Measurements from ENCODE around the gene HOXC9.

Gene HOXC9

GRCh38 chr12:54051874-54052437 is 52.0 kb downstream of the HOXC9 start:
- H3K9ac ChIP-seq (ENCODE audit: low read length): no peak overlapping the region

GRCh38 chr12:54052438-54053002 is 52.6 kb downstream of the HOXC9 start:
- Histone ChIP-seq H3F3A (ENCODE audit: insufficient read depth) (no peaks in the 10 kb centered on the region), H3K79me2 (ENCODE audit: insufficient read depth, low read length) (peaks cover 6% of the 10 kb centered on the region; the same call in 1 of the 2 replicates), H3K9ac (ENCODE audit: low read length) (peak overlapping the region; percentile 76), H2AFZ (ENCODE audit: low read depth, low read length, severe bottlenecking) (peak overlapping the region; percentile 11), H3K9me3 (ENCODE audit: insufficient read depth, low read length) (no peaks in the 10 kb centered on the region), H3K4me2 (ENCODE audit: low read depth, low read length, poor library complexity, severe bottlenecking) (peak overlapping the region; percentile 68), H3K9me2 (replicated peaks; ENCODE audit: insufficient read depth, low read length) (no peaks in the 10 kb centered on the region), H3K27ac (ENCODE audit: low read depth, low read length) (peak overlapping the region; percentile 71), H3K36me3 (ENCODE audit: low read length) (no peaks in the 10 kb centered on the region), H3K27me3 (ENCODE audit: low read length) (no peaks in the 10 kb centered on the region), H3K4me3 (ENCODE audit: insufficient read depth, low read length, poor library complexity, severe bottlenecking) (no peak overlapping the region), H4K20me1 (ENCODE audit: low read depth, low read length) (no peaks in the 10 kb centered on the region)
- no peak for TF ChIP-seq EZH2phosphoT487 (conservative IDR thresholded peaks at IDR 0.05; ENCODE audit: low read length)
- no peak for TF ChIP-seq CTCF (IDR thresholded peaks at IDR 0.05; ENCODE audit: insufficient read depth, low read length, poor library complexity, severe bottlenecking)

More at GRCh38 chr12:54051874-54052437, 52.0 kb downstream of the HOXC9 start:
- TF ChIP-seq EZH2phosphoT487 (conservative IDR thresholded peaks at IDR 0.05; ENCODE audit: low read length) (no peak), CTCF (IDR thresholded peaks at IDR 0.05; ENCODE audit: insufficient read depth, low read length, poor library complexity, severe bottlenecking) (no peak)
- H2AFZ ChIP-seq (ENCODE audit: low read depth, low read length, severe bottlenecking): no peak overlapping the region
- H3K79me2 ChIP-seq (ENCODE audit: insufficient read depth, low read length): peaks cover 6% of the 10 kb centered on the region; the same call in 1 of the 2 replicates
- H3K4me2 ChIP-seq (ENCODE audit: low read depth, low read length, poor library complexity, severe bottlenecking): no peak overlapping the region
- no peak overlapping the region for H3K4me3 ChIP-seq (ENCODE audit: insufficient read depth, low read length, poor library complexity, severe bottlenecking)
- no peaks in the 10 kb centered on the region for H3F3A ChIP-seq (ENCODE audit: insufficient read depth)
- H3K9me2 ChIP-seq (replicated peaks; ENCODE audit: insufficient read depth, low read length): no peaks in the 10 kb centered on the region
- H3K27me3 ChIP-seq (ENCODE audit: low read length): no peaks in the 10 kb centered on the region
- H4K20me1 ChIP-seq (ENCODE audit: low read depth, low read length): no peaks in the 10 kb centered on the region
- no peak overlapping the region for H3K27ac ChIP-seq (ENCODE audit: low read depth, low read length)
- no peaks in the 10 kb centered on the region for H3K9me3 ChIP-seq (ENCODE audit: insufficient read depth, low read length)
- H3K36me3 ChIP-seq (ENCODE audit: low read length): no peaks in the 10 kb centered on the region
